Endothelial cell of umbilical vein (primary cell): ENCODE data around the gene PLCD4.

ENCODE experiments used
- EZH2 ChIP-seq: IDR thresholded peaks from 2 replicates; pipeline ENCODE4 v1.6.1; 2012; ENCODE audit warnings: borderline replicate concordance, low read depth, mild to moderate bottlenecking, moderate library complexity, low read length, inconsistent platforms; ENCODE audit not compliant: severe bottlenecking
- MYC ChIP-seq: IDR thresholded peaks from one replicate; pipeline ENCODE4 v1.6.1; 2011; ENCODE audit warnings: mild to moderate bottlenecking, low read depth, low read length
- POLR2A ChIP-seq: IDR thresholded peaks from 2 replicates; pipeline ENCODE4 v1.6.1; 2012; ENCODE audit warnings: low read depth, mild to moderate bottlenecking, control low read depth, low read length
- POLR2AphosphoS5 ChIP-seq: IDR thresholded peaks from 2 replicates; pipeline ENCODE4 v1.6.1; 2012; ENCODE audit warnings: low read depth, mild to moderate bottlenecking, control low read depth, low read length, moderate library complexity; ENCODE audit not compliant: insufficient read depth
- TF ChIP-seq, protein P1 (sequence below), 2 donors: IDR thresholded peaks; 1 replicate in 1 of 2; 2 replicates in 1 of 2; pipeline ENCODE4 v1.5.1; 2011; ENCODE audit warnings: low read length in 2 of 2, mild to moderate bottlenecking in 2 of 2, moderate library complexity in 2 of 2, control low read depth in 1 of 2, inconsistent platforms in 1 of 2, low read depth in 1 of 2; ENCODE audit not compliant: insufficient read depth in 1 of 2; ENCODE audit errors: extremely low read depth in 1 of 2

DNA sequence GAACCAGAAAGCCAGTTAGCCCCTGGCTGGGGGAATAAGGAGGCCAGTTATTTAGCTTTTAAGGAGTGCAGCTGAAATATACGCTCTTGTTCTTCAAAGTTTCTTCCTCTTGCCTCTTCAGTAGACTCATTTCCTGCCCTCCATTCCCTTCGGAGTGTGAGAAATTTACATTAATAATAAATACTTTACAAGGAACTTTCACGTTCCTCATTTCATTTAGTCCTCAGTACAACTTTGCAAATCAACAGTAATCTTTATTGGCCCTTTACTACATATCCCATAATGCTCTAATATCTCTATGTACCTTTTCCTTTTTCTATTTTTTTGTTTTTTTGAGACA is 15.6 kb downstream of the PLCD4 start:
- TF ChIP-seq, protein P1, sequence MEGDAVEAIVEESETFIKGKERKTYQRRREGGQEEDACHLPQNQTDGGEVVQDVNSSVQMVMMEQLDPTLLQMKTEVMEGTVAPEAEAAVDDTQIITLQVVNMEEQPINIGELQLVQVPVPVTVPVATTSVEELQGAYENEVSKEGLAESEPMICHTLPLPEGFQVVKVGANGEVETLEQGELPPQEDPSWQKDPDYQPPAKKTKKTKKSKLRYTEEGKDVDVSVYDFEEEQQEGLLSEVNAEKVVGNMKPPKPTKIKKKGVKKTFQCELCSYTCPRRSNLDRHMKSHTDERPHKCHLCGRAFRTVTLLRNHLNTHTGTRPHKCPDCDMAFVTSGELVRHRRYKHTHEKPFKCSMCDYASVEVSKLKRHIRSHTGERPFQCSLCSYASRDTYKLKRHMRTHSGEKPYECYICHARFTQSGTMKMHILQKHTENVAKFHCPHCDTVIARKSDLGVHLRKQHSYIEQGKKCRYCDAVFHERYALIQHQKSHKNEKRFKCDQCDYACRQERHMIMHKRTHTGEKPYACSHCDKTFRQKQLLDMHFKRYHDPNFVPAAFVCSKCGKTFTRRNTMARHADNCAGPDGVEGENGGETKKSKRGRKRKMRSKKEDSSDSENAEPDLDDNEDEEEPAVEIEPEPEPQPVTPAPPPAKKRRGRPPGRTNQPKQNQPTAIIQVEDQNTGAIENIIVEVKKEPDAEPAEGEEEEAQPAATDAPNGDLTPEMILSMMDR (IDR thresholded peaks at IDR 0.05; ENCODE audit: extremely low read depth in 1 of 2, insufficient read depth in 1 of 2, low read depth in 1 of 2, low read length in 2 of 2), result no peak
- TF ChIP-seq MYC, result no peak
- no peak for TF ChIP-seq POLR2A
- no peak for TF ChIP-seq POLR2AphosphoS5
- no peak for TF ChIP-seq EZH2
